Mucosa of descending colon (tissue), 3 donors: ENCODE data around the gene TMEM117. TPM values are rescaled to one million over a fixed set of nuclear protein-coding genes. Genes with fewer than 3 reads are reported as not detected.
"Not testable (repeated sequence)": the region's sequence is repeated elsewhere in the genome, so short reads cannot be mapped to it uniquely, and the experiment has no call there.

Experiments
- ATAC-seq: fragments of 200-7000 bp; cut with Tn5 transposase; one replicate; pipeline ENCODE4 v1.9.1; 2020; ENCODE audit warnings: mild to moderate bottlenecking, moderate library complexity
- DNase-seq, 3 donors: peaks; one replicate each; pipeline ENCODE4 v3.0.0-alpha.2; 2020
- H3K36me3 ChIP-seq: fragments of 200-600 bp; one replicate; pipeline ENCODE4 v1.8.0; 2021; ENCODE audit warnings: low read depth, mild to moderate bottlenecking
- H3K4me1 ChIP-seq: fragments of 200-600 bp; one replicate; pipeline ENCODE4 v1.8.0; 2021; ENCODE audit warnings: low read depth, mild to moderate bottlenecking
- H3K4me3 ChIP-seq: fragments of 200-600 bp; one replicate; pipeline ENCODE4 v1.8.0; 2021; ENCODE audit warnings: mild to moderate bottlenecking
- H3K9me3 ChIP-seq: fragments of 200-600 bp; one replicate; pipeline ENCODE4 v1.8.0; 2021; ENCODE audit warnings: mild to moderate bottlenecking
- intact Hi-C, 2 donors: fragments of 100-400 bp; cut with DNase I in 1 of 2; cut with micrococcal nuclease in 1 of 2; formaldehyde crosslinking; loops; one replicate each; pipeline versions ENCODE4 v1.11.0 to v1.11.1; 2022; cut with DNase I, micrococcal nuclease
- total RNA-seq, 3 donors: library from RNA; stranded (reverse); fragmentation: NEBNext Ultra II Directional in 2 of 3; extraction: Animal tissue kit (Norgen Biotek cat#: 25700) in 2 of 3; gene quantifications; one replicate each; pipeline versions ENCODE4 v1.2.1 to v1.2.4, GENCODE V29; 2021 to 2023
- TF ChIP-seq, protein P1 (sequence below): fragments of 200-600 bp; IDR thresholded peaks from one replicate; pipeline ENCODE4 v1.8.0; 2022; ENCODE audit warnings: antibody characterized with exemption, mild to moderate bottlenecking
- donor health status: DM: no; HTN: no; CAD: no; lungs with moderate emphysema.
- donor health status: DM: no; HTN: no; CAD: no.
- donor health status: DM: no; HTN: yes; CAD: no.

The TMEM117 gene
- total RNA-seq, 3 donors from 2014 or later: 10.1 to 15.2 (median 12.3) TPM

- intact Hi-C loops: no loop called here
- Histone ChIP-seq H3K4me3 (no peak overlapping the region), H3K36me3 (no peaks in the 10 kb centered on the region), H3K4me1 (no peaks in the 10 kb centered on the region), H3K9me3 (no peaks in the 10 kb centered on the region)
- TF ChIP-seq, protein P1, sequence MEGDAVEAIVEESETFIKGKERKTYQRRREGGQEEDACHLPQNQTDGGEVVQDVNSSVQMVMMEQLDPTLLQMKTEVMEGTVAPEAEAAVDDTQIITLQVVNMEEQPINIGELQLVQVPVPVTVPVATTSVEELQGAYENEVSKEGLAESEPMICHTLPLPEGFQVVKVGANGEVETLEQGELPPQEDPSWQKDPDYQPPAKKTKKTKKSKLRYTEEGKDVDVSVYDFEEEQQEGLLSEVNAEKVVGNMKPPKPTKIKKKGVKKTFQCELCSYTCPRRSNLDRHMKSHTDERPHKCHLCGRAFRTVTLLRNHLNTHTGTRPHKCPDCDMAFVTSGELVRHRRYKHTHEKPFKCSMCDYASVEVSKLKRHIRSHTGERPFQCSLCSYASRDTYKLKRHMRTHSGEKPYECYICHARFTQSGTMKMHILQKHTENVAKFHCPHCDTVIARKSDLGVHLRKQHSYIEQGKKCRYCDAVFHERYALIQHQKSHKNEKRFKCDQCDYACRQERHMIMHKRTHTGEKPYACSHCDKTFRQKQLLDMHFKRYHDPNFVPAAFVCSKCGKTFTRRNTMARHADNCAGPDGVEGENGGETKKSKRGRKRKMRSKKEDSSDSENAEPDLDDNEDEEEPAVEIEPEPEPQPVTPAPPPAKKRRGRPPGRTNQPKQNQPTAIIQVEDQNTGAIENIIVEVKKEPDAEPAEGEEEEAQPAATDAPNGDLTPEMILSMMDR: no peak
- DNase-seq (no peak), ATAC-seq (no peak)
Measured at GRCh38 chr12:44193281-44193680, 357.4 kb downstream of the TMEM117 start.

DNA sequence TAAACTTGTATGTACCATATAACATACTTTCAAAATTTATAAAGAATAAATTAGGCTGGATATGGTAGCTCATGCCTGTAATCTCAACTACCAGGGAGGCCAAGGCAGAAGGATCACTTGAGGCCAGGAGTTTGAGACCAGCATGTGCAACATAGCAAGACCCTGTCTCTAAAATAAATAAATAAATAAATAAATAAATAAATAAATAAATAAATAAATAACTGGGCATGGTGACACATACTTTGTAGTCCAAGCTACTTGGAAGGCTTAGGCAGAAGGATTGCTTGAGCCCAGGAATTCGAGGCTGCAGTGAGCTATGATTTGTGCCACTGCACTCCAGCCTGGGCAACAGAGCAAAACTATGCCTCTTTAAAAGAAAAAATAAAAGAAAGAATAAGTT lies 359.8 kb downstream of the TMEM117 start:
- intact Hi-C loops, H3K36me3 ChIP-seq, ATAC-seq, H3K9me3 ChIP-seq, H3K4me1 ChIP-seq, H3K4me3 ChIP-seq, DNase-seq: not testable (repeated sequence)

GRCh38 chr12:44206045-44206444 lies 370.2 kb downstream of the TMEM117 start:
- ATAC-seq: no peak
- H3K36me3 ChIP-seq: no peaks in the 10 kb centered on the region
- intact Hi-C loops: no loop called here
- peaks cover 8% of the 10 kb centered on the region for H3K9me3 ChIP-seq
- no peak for DNase-seq
- TF ChIP-seq, protein P1: no peak
- no peaks in the 10 kb centered on the region for H3K4me1 ChIP-seq
- no peak overlapping the region for H3K4me3 ChIP-seq

GRCh38 chr12:44217146-44217883 lies 381.4 kb downstream of the TMEM117 start:
- intact Hi-C loops: no loop called here
- no peak overlapping the region for H3K4me3 ChIP-seq
- H3K9me3 ChIP-seq: no peaks in the 10 kb centered on the region
- TF ChIP-seq, protein P1: no peak
- H3K4me1 ChIP-seq: no peaks in the 10 kb centered on the region
- no peaks in the 10 kb centered on the region for H3K36me3 ChIP-seq
- no peak for DNase-seq
- ATAC-seq: no peak

GRCh38 chr12:44223736-44224135 lies 387.9 kb downstream of the TMEM117 start:
- no peak for DNase-seq
- TF ChIP-seq, protein P1: no peak
- no peak for ATAC-seq
- Histone ChIP-seq H3K4me1 (no peaks in the 10 kb centered on the region), H3K9me3 (no peaks in the 10 kb centered on the region), H3K36me3 (no peaks in the 10 kb centered on the region), H3K4me3 (no peak overlapping the region)
- intact Hi-C loops: no loop called here

GRCh38 chr12:44224399-44225148 lies 388.7 kb downstream of the TMEM117 start:
- no peak for ATAC-seq
- no peaks in the 10 kb centered on the region for H3K36me3 ChIP-seq
- DNase-seq: no peak
- no peak overlapping the region for H3K4me3 ChIP-seq
- intact Hi-C loops: no loop called here
- no peaks in the 10 kb centered on the region for H3K9me3 ChIP-seq
- TF ChIP-seq, protein P1: no peak
- no peaks in the 10 kb centered on the region for H3K4me1 ChIP-seq
